Breast epithelium (tissue), 3 donors: ENCODE results near the gene SLC39A11.

Experiments
- POLR2AphosphoS5 ChIP-seq, 3 donors: sonication (generic); formaldehyde crosslinking; IDR thresholded peaks; one replicate each; pipeline ENCODE4 v1.6.1; 2017; ENCODE audit warnings: antibody characterized with exemption in 3 of 3
- TF ChIP-seq, protein P1 (sequence below), 3 donors: fragments of 450-650 bp; IDR thresholded peaks; one replicate each; pipeline ENCODE4 v1.5.1; 2016 to 2017; ENCODE audit warnings: antibody characterized with exemption in 3 of 3, mild to moderate bottlenecking in 3 of 3, moderate library complexity in 3 of 3

DNA sequence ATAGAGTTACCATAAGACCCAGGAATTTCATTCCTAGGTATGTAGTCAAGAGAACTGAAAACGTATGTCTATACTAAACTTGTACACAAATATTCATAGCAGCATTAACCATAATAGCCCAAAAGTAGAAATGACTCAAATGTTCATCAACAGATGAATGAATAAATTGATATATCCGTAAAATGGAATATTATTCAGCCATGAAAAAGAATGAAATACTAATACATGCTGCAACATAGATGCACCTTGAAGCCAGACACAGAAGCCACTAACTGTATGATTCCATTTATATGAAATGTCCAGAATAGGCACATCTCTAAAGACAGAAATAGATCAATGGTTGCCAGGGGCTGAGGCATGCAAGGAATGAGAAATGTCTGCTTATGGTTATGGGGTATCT, 484.1 kb downstream of the SLC39A11 start:
- TF ChIP-seq, protein P1, sequence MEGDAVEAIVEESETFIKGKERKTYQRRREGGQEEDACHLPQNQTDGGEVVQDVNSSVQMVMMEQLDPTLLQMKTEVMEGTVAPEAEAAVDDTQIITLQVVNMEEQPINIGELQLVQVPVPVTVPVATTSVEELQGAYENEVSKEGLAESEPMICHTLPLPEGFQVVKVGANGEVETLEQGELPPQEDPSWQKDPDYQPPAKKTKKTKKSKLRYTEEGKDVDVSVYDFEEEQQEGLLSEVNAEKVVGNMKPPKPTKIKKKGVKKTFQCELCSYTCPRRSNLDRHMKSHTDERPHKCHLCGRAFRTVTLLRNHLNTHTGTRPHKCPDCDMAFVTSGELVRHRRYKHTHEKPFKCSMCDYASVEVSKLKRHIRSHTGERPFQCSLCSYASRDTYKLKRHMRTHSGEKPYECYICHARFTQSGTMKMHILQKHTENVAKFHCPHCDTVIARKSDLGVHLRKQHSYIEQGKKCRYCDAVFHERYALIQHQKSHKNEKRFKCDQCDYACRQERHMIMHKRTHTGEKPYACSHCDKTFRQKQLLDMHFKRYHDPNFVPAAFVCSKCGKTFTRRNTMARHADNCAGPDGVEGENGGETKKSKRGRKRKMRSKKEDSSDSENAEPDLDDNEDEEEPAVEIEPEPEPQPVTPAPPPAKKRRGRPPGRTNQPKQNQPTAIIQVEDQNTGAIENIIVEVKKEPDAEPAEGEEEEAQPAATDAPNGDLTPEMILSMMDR (IDR thresholded peaks at IDR 0.05) = no peak
- TF ChIP-seq POLR2AphosphoS5 (IDR thresholded peaks at IDR 0.05) = no peak
